GM18498 (cell line): ENCODE results near the gene IDH3A.
"Not testable (repeated sequence)": the region's sequence is repeated elsewhere in the genome, so short reads cannot be mapped to it uniquely, and the experiment has no call there.

Experiments used
- ATAC-seq: cut with Tn5 transposase; IDR thresholded peaks from one replicate; pipeline ENCODE4 v1.9.1; 2021; ENCODE audit warnings: mild to moderate bottlenecking, moderate library complexity; ENCODE audit not compliant: unreplicated experiment

The IDH3A gene

GRCh38 chr15:78129077-78129750 is 19.9 kb upstream of the IDH3A start:
- no peak for ATAC-seq

- no peak for ATAC-seq
Observed at GRCh38 chr15:78129751-78130287, 19.3 kb upstream of the IDH3A start.

- peak; percentile 54 for ATAC-seq
Observed at GRCh38 chr15:78130466-78131294, 18.5 kb upstream of the IDH3A start.

- peak; percentile 89 for ATAC-seq
Observed at GRCh38 chr15:78131295-78132061, 17.7 kb upstream of the IDH3A start, which contains the start of gene CIB2. Gene CIB2 (minus strand): TSS chr15:78131445. CDS start chr15:78131215, 230 bp downstream.

GRCh38 chr15:78133801-78134200 is 15.4 kb upstream of the IDH3A start:
- ATAC-seq: no peak

- no peak for ATAC-seq
Observed at GRCh38 chr15:78139578-78139977, 9.6 kb upstream of the IDH3A start.

GRCh38 chr15:78140292-78140691 is 8.9 kb upstream of the IDH3A start:
- ATAC-seq: no peak

- no peak for ATAC-seq
Observed at GRCh38 chr15:78142332-78142731, 6.8 kb upstream of the IDH3A start.

GRCh38 chr15:78146425-78147154 is 2.6 kb upstream of the IDH3A start:
- ATAC-seq: no peak

GRCh38 chr15:78147566-78147965 is 1.6 kb upstream of the IDH3A start:
- no peak for ATAC-seq

- no peak for ATAC-seq
Observed at GRCh38 chr15:78148392-78149067, 632 bp upstream of the IDH3A start.

- no peak for ATAC-seq
Observed at GRCh38 chr15:78149805-78150751, 916 bp downstream of the IDH3A start.

GRCh38 chr15:78151075-78151474 is 1.9 kb downstream of the IDH3A start:
- not testable (repeated sequence) for ATAC-seq

GRCh38 chr15:78154955-78155354 is 5.8 kb downstream of the IDH3A start:
- ATAC-seq: no peak

- no peak for ATAC-seq
Observed at GRCh38 chr15:78155355-78155939, 6.3 kb downstream of the IDH3A start.

GRCh38 chr15:78156653-78157052 is 7.5 kb downstream of the IDH3A start:
- ATAC-seq: no peak

- no peak for ATAC-seq
Observed at GRCh38 chr15:78157203-78157602, 8.0 kb downstream of the IDH3A start.

- no peak for ATAC-seq
Observed at GRCh38 chr15:78159395-78159794, 10.2 kb downstream of the IDH3A start.
